Activated CD4-positive, alpha-beta memory T cell treated with anti-CD3 and anti-CD28 coated beads for 36 hours (primary cell): ENCODE data around the gene CCDC13. TPM values are rescaled to one million over a fixed set of nuclear protein-coding genes. Genes with fewer than 3 reads are reported as not detected.
A peak's percentile ranks its signal among the peaks of the same experiment; 100 is the strongest.

Experiments used
- CTCF ChIA-PET: fragments of 350-600 bp; sonication (Branson Sonifier 250); formaldehyde crosslinking; loops from one replicate; lab custom pipeline; 2021; ENCODE audit warnings: antibody characterized with exemption, inconsistent platforms; lab: Charles Lee
- POLR2A ChIA-PET: fragments of 350-600 bp; sonication (Branson Sonifier 250); formaldehyde crosslinking; loops from one replicate; lab custom pipeline; 2021; ENCODE audit warnings: antibody characterized with exemption; lab: Charles Lee
- DNase-seq: peaks from one replicate; pipeline ENCODE4 v3.0.0-alpha.2; 2020
- H3K27ac Mint-ChIP-seq: one replicate; pipeline ENCODE4 v1.8.0; 2021; ENCODE audit warnings: mixed read lengths
- H3K27me3 Mint-ChIP-seq: one replicate; pipeline ENCODE4 v1.8.0; 2021; ENCODE audit warnings: mixed read lengths
- H3K36me3 Mint-ChIP-seq: one replicate; pipeline ENCODE4 v1.8.0; 2021; ENCODE audit warnings: mixed read lengths
- H3K4me1 Mint-ChIP-seq: one replicate; pipeline ENCODE4 v1.8.0; 2021; ENCODE audit warnings: low read depth, mixed read lengths
- H3K4me3 Mint-ChIP-seq: one replicate; pipeline ENCODE4 v1.8.0; 2021; ENCODE audit warnings: mild to moderate bottlenecking, mixed read lengths
- H3K9me3 Mint-ChIP-seq: one replicate; pipeline ENCODE4 v1.8.0; 2021; ENCODE audit warnings: mixed read lengths
- intact Hi-C: fragments of 100-400 bp; cut with micrococcal nuclease; formaldehyde crosslinking; loops from one replicate; pipeline ENCODE4 v1.15.1; 2023
- total RNA-seq, 2 experiments: library from RNA; stranded (reverse); gene quantifications; one replicate each; pipeline ENCODE4 v1.2.3, GENCODE V29; 2021

Gene CCDC13
- total RNA-seq, 2 experiments from 2014 or later: 0.76 TPM; not detected in 1

GRCh38 chr3:42795621-42796181 is 22.6 kb upstream of the CCDC13 start:
- Mint-ChIP-seq H3K27ac (no peak overlapping the region), H3K4me3 (no peak overlapping the region), H3K36me3 (peaks cover 21% of the 10 kb centered on the region), H3K4me1 (peaks cover 22% of the 10 kb centered on the region), H3K27me3 (no peaks in the 10 kb centered on the region), H3K9me3 (peaks cover 3% of the 10 kb centered on the region)
- intact Hi-C loops: no loop called here
- ChIA-PET POLR2A (interaction anchor here (0.6 kb wide), 1 partner anchor 10 kb away, joined by 3 read pairs; no protein-coding TSS in a partner anchor), CTCF (interaction anchor here (1.0 to 1.2 kb wide), 2 partner anchors 52 to 154 kb away, joined by 3 read pairs; no protein-coding TSS in a partner anchor)
- no peak for DNase-seq

- CTCF ChIA-PET: interaction anchor here (1.3 kb wide), 1 partner anchor 26 kb away, joined by 4 read pairs; no protein-coding TSS in a partner anchor
- Mint-ChIP-seq H3K4me1 (peaks cover 9% of the 10 kb centered on the region), H3K36me3 (peaks cover 17% of the 10 kb centered on the region), H3K9me3 (no peaks in the 10 kb centered on the region), H3K27ac (no peak overlapping the region), H3K4me3 (no peak overlapping the region), H3K27me3 (no peaks in the 10 kb centered on the region)
- intact Hi-C loops: no loop called here
- POLR2A ChIA-PET: interaction anchor here (0.6 kb wide), 1 partner anchor 331 kb away, joined by 5 read pairs; no protein-coding TSS in a partner anchor
- DNase-seq: no peak
These were observed 17.7 kb upstream of the CCDC13 start for GRCh38 chr3:42790714-42791229.

- Mint-ChIP-seq H3K27ac (no peak overlapping the region), H3K36me3 (peaks cover 11% of the 10 kb centered on the region), H3K4me3 (no peak overlapping the region), H3K9me3 (no peaks in the 10 kb centered on the region), H3K27me3 (no peaks in the 10 kb centered on the region), H3K4me1 (peaks cover 6% of the 10 kb centered on the region)
- DNase-seq: no peak
- CTCF ChIA-PET: interaction anchor here (1.2 to 1.6 kb wide), 2 partner anchors 17 to 45 kb away, joined by 5 to 6 read pairs; partner anchors contain the start of gene HIGD1A
- POLR2A ChIA-PET: no interaction called here
- intact Hi-C loops: no loop called here
These were observed 13.6 kb upstream of the CCDC13 start for GRCh38 chr3:42786631-42787030.

GRCh38 chr3:42786212-42786611 is 13.2 kb upstream of the CCDC13 start:
- Mint-ChIP-seq H3K4me3 (no peak overlapping the region), H3K27me3 (no peaks in the 10 kb centered on the region), H3K4me1 (peaks cover 6% of the 10 kb centered on the region), H3K36me3 (peaks cover 9% of the 10 kb centered on the region), H3K27ac (no peak overlapping the region), H3K9me3 (no peaks in the 10 kb centered on the region)
- ChIA-PET POLR2A (no interaction called here), CTCF (interaction anchor here (1.6 kb wide), 1 partner anchor 45 kb away, joined by 6 read pairs; no protein-coding TSS in a partner anchor)
- intact Hi-C loops: no loop called here
- DNase-seq: no peak

- Mint-ChIP-seq H3K27ac (no peak overlapping the region), H3K4me1 (no peaks in the 10 kb centered on the region), H3K27me3 (no peaks in the 10 kb centered on the region), H3K36me3 (peaks cover 7% of the 10 kb centered on the region), H3K9me3 (no peaks in the 10 kb centered on the region), H3K4me3 (no peak overlapping the region)
- POLR2A ChIA-PET: no interaction called here
- intact Hi-C loops: loop anchor here (1.0 to 2.0 kb wide), 3 partner anchors 50 to 100 kb away; no protein-coding TSS in a partner anchor
- CTCF ChIA-PET: interaction anchor here (0.8 to 2.3 kb wide), 7 partner anchors 14 to 101 kb away, joined by 3 to 17 read pairs (median 5); no protein-coding TSS in a partner anchor
- DNase-seq: no peak
These were observed 8.0 kb upstream of the CCDC13 start for GRCh38 chr3:42780892-42781700.

GRCh38 chr3:42780398-42780797 is 7.3 kb upstream of the CCDC13 start:
- Mint-ChIP-seq H3K36me3 (peaks cover 5% of the 10 kb centered on the region), H3K27me3 (no peaks in the 10 kb centered on the region), H3K9me3 (no peaks in the 10 kb centered on the region), H3K4me1 (no peaks in the 10 kb centered on the region), H3K27ac (no peak overlapping the region), H3K4me3 (no peak overlapping the region)
- CTCF ChIA-PET: interaction anchor here (0.5 to 2.3 kb wide), 14 partner anchors 15 to 201 kb away, joined by 3 to 17 read pairs (median 4); partner anchors contain the start of gene HIGD1A
- no peak for DNase-seq
- intact Hi-C loops: loop anchor here (1.0 to 2.0 kb wide), 2 partner anchors 51 to 58 kb away; no protein-coding TSS in a partner anchor
- POLR2A ChIA-PET: no interaction called here

GRCh38 chr3:42778644-42779043 is 5.6 kb upstream of the CCDC13 start:
- Mint-ChIP-seq H3K36me3 (peaks cover 5% of the 10 kb centered on the region), H3K4me1 (no peaks in the 10 kb centered on the region), H3K9me3 (no peaks in the 10 kb centered on the region), H3K27ac (no peak overlapping the region), H3K4me3 (no peak overlapping the region), H3K27me3 (no peaks in the 10 kb centered on the region)
- CTCF ChIA-PET: interaction anchor here (0.7 to 2.3 kb wide), 6 partner anchors 11 to 531 kb away, joined by 3 to 17 read pairs (median 6); no protein-coding TSS in a partner anchor
- DNase-seq: no peak
- POLR2A ChIA-PET: interaction anchor here (1.1 kb wide), 1 partner anchor 26 kb away, joined by 3 read pairs; the partner anchor contains the start of gene HIGD1A
- intact Hi-C loops: no loop called here

GRCh38 chr3:42773409-42773751 is 327 bp upstream of the CCDC13 start:
- no peak for DNase-seq
- Mint-ChIP-seq H3K4me1 (peaks cover 10% of the 10 kb centered on the region), H3K27me3 (no peaks in the 10 kb centered on the region), H3K4me3 (peak overlapping the region; percentile 84), H3K36me3 (no peaks in the 10 kb centered on the region), H3K27ac (peak overlapping the region; percentile 56), H3K9me3 (no peaks in the 10 kb centered on the region)
- intact Hi-C loops: loop anchor here (1.0 to 2.0 kb wide), 3 partner anchors 31 to 173 kb away; partner anchors contain the start of genes HIGD1A and NKTR
- CTCF ChIA-PET: no interaction called here
- POLR2A ChIA-PET: no interaction called here

- ChIA-PET CTCF (no interaction called here), POLR2A (no interaction called here)
- no peak for DNase-seq
- Mint-ChIP-seq H3K27me3 (no peaks in the 10 kb centered on the region), H3K27ac (no peak overlapping the region), H3K4me3 (no peak overlapping the region), H3K4me1 (peaks cover 10% of the 10 kb centered on the region), H3K9me3 (no peaks in the 10 kb centered on the region), H3K36me3 (no peaks in the 10 kb centered on the region)
- intact Hi-C loops: no loop called here
These were observed 1.8 kb downstream of the CCDC13 start for GRCh38 chr3:42771271-42771670.

GRCh38 chr3:42769477-42770131 is 3.4 kb downstream of the CCDC13 start:
- H3K4me3 Mint-ChIP-seq: no peak overlapping the region
- intact Hi-C loops: no loop called here
- H3K27me3 Mint-ChIP-seq: no peaks in the 10 kb centered on the region
- H3K4me1 Mint-ChIP-seq: peaks cover 10% of the 10 kb centered on the region
- H3K27ac Mint-ChIP-seq: no peak overlapping the region
- no peaks in the 10 kb centered on the region for H3K36me3 Mint-ChIP-seq
- ChIA-PET POLR2A (no interaction called here), CTCF (interaction anchor here (1.1 kb wide), 1 partner anchor 62 kb away, joined by 4 read pairs; no protein-coding TSS in a partner anchor)
- H3K9me3 Mint-ChIP-seq: no peaks in the 10 kb centered on the region
- DNase-seq: no peak

- no peak overlapping the region for H3K4me3 Mint-ChIP-seq
- CTCF ChIA-PET: interaction anchor here (0.9 kb wide), 1 partner anchor 15 kb away, joined by 3 read pairs; no protein-coding TSS in a partner anchor
- no peaks in the 10 kb centered on the region for H3K27me3 Mint-ChIP-seq
- POLR2A ChIA-PET: interaction anchor here (1.7 kb wide), 1 partner anchor 10 kb away, joined by 3 read pairs; no protein-coding TSS in a partner anchor
- H3K9me3 Mint-ChIP-seq: no peaks in the 10 kb centered on the region
- no peaks in the 10 kb centered on the region for H3K36me3 Mint-ChIP-seq
- H3K27ac Mint-ChIP-seq: no peak overlapping the region
- no peak for DNase-seq
- no peaks in the 10 kb centered on the region for H3K4me1 Mint-ChIP-seq
- intact Hi-C loops: no loop called here
These were observed 8.3 kb downstream of the CCDC13 start for GRCh38 chr3:42764561-42765295.
